HG02571 (cell line): ENCODE measurements around the gene UBXN6.

ENCODE experiments used
- ATAC-seq: cut with Tn5 transposase; IDR thresholded peaks from one replicate; pipeline ENCODE4 v1.9.1; 2021; ENCODE audit warnings: mild to moderate bottlenecking, moderate library complexity; ENCODE audit not compliant: unreplicated experiment

UBXN6 gene

GRCh38 chr19:4493929-4494690 is 36.5 kb upstream of the UBXN6 start:
- no peak for ATAC-seq

DNA sequence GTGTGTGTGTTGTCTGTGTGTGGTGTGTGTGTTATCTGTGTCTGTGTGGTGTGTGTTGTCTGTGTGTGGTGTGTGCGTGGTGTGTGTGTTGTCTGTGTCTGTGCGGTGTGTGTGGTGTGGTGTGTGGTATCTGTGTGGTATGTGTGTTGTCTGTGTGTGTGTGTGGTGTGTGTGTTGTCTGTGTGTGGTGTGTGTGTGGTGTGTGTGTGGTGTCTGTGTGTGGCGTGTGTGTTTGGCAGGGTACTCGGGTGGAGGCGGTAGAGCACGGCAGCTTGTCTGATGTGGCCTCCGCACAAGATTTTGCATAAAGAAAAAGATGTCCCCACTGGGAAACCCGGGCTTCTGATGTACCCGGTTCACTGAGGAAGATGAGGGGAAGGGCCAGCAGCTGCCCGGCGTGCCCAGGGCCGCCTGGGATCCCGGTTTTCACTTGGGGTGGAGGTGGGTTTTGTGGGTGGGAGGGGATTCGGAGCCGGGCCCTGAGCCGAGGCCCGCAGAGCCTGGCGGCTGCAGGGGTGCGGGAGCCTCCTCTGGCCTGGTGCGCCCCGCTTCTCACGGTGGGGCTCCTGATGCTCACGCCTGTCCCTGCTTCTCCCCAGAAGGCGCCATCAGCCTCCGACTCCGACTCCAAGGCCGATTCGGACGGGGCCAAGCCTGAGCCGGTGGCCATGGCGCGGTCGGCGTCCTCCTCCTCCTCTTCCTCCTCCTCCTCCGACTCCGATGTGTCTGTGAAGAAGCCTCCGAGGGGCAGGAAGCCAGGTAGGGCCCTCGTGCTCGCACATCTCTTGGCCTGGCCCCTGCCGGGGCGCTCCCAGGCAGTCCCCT is 35.7 kb upstream of the UBXN6 start:
- ATAC-seq, result no peak

DNA sequence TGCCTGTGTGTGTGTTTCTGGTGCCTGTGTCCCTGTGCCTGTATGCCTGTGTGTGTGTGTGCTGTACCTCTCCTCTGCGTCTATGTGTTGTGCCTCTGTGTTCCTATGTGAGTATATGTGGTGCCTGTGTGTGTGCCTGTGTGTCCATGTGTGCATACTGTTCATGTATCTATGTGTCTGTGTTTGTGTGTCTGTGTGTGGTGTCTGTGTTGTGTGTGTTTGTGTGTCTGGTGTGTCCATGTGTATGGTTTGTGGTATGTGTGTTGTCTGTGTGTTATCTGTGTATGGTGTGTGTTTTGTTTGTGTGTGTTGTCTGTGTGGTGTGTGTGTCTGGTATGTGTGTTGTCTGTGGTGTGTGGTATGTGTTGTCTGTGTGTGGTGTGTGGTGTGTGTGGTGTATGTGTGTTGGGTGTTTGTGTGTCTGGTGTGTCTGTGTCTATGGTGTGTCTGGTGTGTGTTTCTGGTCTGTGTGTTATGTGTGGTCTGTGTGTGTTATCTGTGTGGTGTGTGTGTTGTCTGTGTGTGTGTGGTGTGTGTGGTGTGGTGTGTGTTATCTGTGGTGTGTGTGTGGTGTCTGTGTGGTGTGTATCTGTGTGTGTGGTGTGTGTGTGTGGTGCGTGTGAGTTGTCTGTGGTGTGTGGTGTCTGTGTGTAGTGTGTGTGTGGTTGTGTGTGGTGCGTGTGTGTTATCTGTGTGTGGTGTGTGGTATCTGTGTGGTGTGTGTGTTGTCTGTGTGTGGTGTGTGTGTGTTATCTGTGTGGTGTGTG is 34.9 kb upstream of the UBXN6 start:
- ATAC-seq, result no peak

DNA sequence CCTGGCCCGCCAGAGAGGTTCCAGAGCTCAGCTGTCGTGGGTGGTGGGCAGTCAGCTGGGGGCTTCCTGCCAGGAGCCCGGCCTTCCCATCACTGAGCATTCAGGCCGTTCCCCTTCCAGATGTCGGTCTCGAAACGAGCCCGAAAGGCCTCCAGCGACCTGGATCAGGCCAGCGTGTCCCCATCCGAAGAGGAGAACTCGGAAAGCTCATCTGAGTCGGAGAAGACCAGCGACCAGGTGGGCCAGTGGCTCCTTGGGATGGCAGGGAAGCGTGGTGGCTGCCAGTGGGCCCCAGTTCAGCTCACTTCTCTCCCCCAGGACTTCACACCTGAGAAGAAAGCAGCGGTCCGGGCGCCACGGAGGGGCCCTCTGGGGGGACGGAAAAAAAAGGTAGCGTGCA is 33.9 kb upstream of the UBXN6 start:
- ATAC-seq, result no peak

- ATAC-seq, result no peak
These were observed 30.9 kb upstream of the UBXN6 start for GRCh38 chr19:4488496-4488895.

DNA sequence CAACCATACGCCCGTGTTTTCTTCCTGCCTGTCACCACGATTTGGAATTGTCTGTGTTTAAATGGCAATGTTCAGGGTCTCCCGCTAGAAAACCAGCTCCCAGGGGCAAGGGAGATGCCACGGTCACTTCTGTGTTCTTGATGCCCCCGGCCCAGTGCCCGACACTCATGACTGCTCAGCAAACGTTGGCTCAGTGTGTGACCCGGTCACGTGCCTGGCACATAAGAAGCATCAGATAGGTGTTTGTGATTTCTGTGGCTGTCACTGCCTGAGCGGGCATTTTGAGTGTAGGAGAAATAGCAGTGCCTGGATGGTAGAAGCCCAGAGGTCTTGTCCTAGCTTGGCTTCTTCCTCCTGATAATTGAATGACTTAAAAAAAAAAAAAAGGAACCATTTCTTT is 30.0 kb upstream of the UBXN6 start:
- ATAC-seq, result no peak

- no peak for ATAC-seq
These were observed 25.8 kb upstream of the UBXN6 start for GRCh38 chr19:4483385-4483784.

DNA sequence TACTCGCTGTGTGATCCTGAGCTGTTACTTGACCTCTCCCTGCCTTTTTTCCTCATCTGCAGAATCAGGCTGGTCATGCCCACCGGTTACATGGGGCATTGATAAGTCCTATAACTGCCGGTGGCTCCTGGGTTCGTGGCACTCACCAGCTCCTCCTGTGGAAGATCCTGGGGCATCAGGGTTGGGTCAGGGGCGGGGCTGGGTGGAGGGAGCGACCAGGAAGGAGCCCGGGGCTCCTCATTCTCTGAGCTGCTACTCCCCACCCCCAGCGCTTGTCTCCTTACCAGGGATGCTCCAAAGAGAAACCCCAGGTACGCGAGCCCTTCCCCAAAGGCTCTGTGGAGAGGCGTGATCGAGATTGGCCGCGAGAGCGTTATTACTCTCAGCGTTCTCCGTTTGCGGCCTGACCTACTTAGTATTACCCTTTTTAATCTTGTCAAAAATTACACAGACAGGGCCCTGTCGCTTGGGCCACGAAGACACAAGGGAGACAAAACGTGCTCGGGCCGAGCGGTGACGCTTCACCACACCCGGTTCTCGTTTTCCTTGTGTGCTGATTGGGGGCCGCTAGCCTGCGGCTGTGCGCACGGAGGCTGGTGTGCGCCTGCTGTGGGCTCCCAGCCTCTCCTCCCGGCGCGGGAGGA is 25.2 kb upstream of the UBXN6 start:
- ATAC-seq, result no peak

- ATAC-seq, result no peak
These were observed 19.6 kb upstream of the UBXN6 start for GRCh38 chr19:4477034-4477801.

GRCh38 chr19:4474514-4475022 is 17.0 kb upstream of the UBXN6 start:
- no peak for ATAC-seq

- no peak for ATAC-seq
These were observed 16.3 kb upstream of the UBXN6 start for GRCh38 chr19:4473763-4474513.

- no peak for ATAC-seq
These were observed 15.6 kb upstream of the UBXN6 start for GRCh38 chr19:4473011-4473762.

- no peak for ATAC-seq
These were observed 14.8 kb upstream of the UBXN6 start, which contains the start of gene HDGFL2 for GRCh38 chr19:4472174-4472974. HDGFL2 (plus strand) TSS chr19:4472297; CDS start chr19:4472351, 54 bp downstream.

- ATAC-seq, result peak; percentile 84
These were observed 14.0 kb upstream of the UBXN6 start for GRCh38 chr19:4471403-4472173.

DNA sequence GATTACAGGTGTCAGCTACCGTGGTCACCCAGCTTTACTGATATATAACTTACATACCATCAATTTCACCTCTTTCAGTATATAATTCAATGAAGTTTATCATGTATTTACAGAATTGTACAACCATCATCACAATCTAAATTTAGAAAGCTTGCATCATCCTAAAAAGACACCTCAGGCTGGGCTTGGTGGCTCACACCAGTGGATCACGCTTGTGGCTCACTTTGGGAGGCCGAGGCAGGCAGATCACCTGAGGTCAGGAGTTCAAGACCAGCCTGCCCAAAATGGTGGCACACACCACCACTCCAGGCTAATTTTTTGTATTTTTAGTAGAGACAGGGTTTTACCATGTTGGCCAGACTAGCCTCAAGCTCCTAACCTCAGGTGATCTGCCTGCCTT is 10.2 kb upstream of the UBXN6 start:
- ATAC-seq, result no peak

DNA sequence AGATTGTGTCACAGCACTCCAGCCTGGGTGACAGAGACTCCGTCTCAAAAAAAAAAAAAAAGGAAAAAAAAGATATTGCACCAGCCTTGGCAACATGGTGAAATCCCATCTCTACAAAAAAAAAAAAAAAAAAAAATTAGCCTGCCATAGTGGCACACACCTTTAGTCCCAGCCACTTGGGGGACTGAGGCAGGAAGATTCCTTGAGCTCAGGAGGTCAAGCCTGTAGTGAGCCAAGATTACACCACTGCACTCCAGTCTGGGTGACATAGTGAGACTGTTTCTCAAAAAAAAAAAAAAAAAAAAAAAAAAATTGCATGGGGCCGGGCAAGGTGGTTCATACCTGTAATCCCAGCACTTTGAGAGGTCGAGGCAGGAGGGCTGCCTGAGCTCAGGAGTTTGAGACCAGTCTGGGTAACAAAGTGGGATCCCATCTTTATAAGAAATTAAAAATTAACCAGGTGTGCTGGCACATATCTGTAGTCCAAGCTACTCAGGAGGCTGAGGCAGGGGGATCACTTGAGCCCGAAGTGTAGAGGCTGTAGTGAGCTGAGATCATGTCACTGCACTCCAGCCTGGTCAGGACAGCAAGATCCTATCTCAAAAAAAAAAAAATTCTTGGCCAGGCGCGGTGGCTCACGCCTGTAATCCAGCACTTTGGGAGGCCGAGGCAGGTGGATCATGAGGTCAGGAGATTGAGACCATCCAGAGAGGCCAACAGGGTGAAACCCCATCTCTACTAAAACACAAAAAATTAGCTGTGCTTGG is 7.4 kb upstream of the UBXN6 start:
- ATAC-seq, result no peak
